SK-N-SH (cell line): ENCODE data around the gene SLC25A24. TPM values are rescaled to one million over a fixed set of nuclear protein-coding genes. Genes with fewer than 3 reads are reported as not detected.

Source experiments
- CTCF ChIA-PET: fragments of 300-600, 350-600 bp; formaldehyde crosslinking; extraction: SDS; loops from one replicate; lab custom pipeline; 2021; lab: Yijun Ruan, JAX
- POLR2A ChIA-PET: fragments of 350-600 bp; sonication (Branson Sonifier 250); formaldehyde crosslinking; extraction: SDS; loops from one replicate; lab custom pipeline; 2020; ENCODE audit warnings: antibody characterized with exemption, inconsistent platforms; lab: Yijun Ruan, JAX
- DNase-seq: peaks from one replicate; pipeline ENCODE4 v3.0.0; 2012
- H2AFZ ChIP-seq: fragments of 200-600 bp; sonication (generic); 2 replicates; pipeline ENCODE4 v1.8.1; 2016; ENCODE audit warnings: antibody characterized with exemption, mild to moderate bottlenecking, low read depth
- H3F3A ChIP-seq: fragments of 200-600 bp; sonication (generic); replicated peaks from 2 replicates; pipeline ENCODE3; 2016; ENCODE audit warnings: antibody characterized with exemption, mild to moderate bottlenecking; ENCODE audit not compliant: insufficient read depth
- H3K27ac ChIP-seq, 2 experiments: fragments of 200-500 bp in 1 of 2; fragments of 200-600 bp in 1 of 2; sonication (Bioruptor generic) in 1 of 2; sonication (generic), shearing (Covaris generic) in 1 of 2; 2 replicates each; pipeline versions ENCODE4 v1.5.1 to v1.6.1; 2014 to 2016; ENCODE audit warnings: low read depth in 2 of 2, inconsistent platforms in 1 of 2, low read length in 1 of 2, mild to moderate bottlenecking in 1 of 2, mixed read lengths in 1 of 2
- H3K27me3 ChIP-seq: fragments of 200-600 bp; sonication (generic), shearing (Covaris generic); 2 replicates; pipeline ENCODE4 v1.6.1; 2016; ENCODE audit warnings: mixed run types; ENCODE audit not compliant: insufficient read depth
- H3K36me3 ChIP-seq, 2 experiments: fragments of 200-500 bp in 1 of 2; fragments of 200-600 bp in 1 of 2; sonication (Bioruptor generic) in 1 of 2; sonication (generic) in 1 of 2; replicated peaks in 1 of 2; 2 replicates each; pipeline versions ENCODE3 to v1.5.1; 2014 to 2016; ENCODE audit warnings: low read length in 1 of 2, mild to moderate bottlenecking in 1 of 2; ENCODE audit not compliant: insufficient read depth in 2 of 2, control insufficient read depth in 1 of 2
- H3K4me1 ChIP-seq, 2 experiments: fragments of 200-500 bp in 1 of 2; fragments of 200-600 bp in 1 of 2; sonication (Bioruptor generic) in 1 of 2; sonication (generic), shearing (Covaris generic) in 1 of 2; 2 replicates each; pipeline versions ENCODE4 v1.5.1 to v1.6.1; 2014 to 2016; ENCODE audit warnings: low read depth in 1 of 2, low read length in 1 of 2, mixed run types in 1 of 2; ENCODE audit not compliant: insufficient read depth in 2 of 2, control insufficient read depth in 1 of 2
- H3K4me2 ChIP-seq: fragments of 200-600 bp; sonication (generic), shearing (Covaris generic); 2 replicates; pipeline ENCODE4 v1.6.1; 2017; ENCODE audit warnings: mixed run types
- H3K4me3 ChIP-seq, 2 experiments: fragments of 200-500 bp in 1 of 2; fragments of 200-600 bp in 1 of 2; sonication (Bioruptor generic) in 1 of 2; sonication (generic), shearing (Covaris generic) in 1 of 2; 2 replicates each; pipeline versions ENCODE4 v1.5.1 to v1.8.1; 2014 to 2016; ENCODE audit warnings: low read depth in 2 of 2, inconsistent platforms in 1 of 2, low read length in 1 of 2, mild to moderate bottlenecking in 1 of 2, mixed read lengths in 1 of 2, moderate library complexity in 1 of 2
- H3K79me2 ChIP-seq: fragments of 200-600 bp; sonication (generic); 2 replicates; pipeline ENCODE4 v1.8.1; 2017; ENCODE audit warnings: mild to moderate bottlenecking; ENCODE audit not compliant: insufficient read depth
- H3K9ac ChIP-seq: fragments of 200-600 bp; sonication (generic); 2 replicates; pipeline ENCODE4 v1.6.1; 2017; ENCODE audit warnings: mixed run types
- H3K9me2 ChIP-seq: fragments of 200-600 bp; sonication (generic); 2 replicates; pipeline ENCODE4 v1.6.1; 2017; ENCODE audit warnings: mixed run types
- H3K9me3 ChIP-seq: fragments of 200-600 bp; sonication (generic); 2 replicates; pipeline ENCODE4 v1.6.1; 2017; ENCODE audit warnings: mixed run types, mild to moderate bottlenecking, moderate library complexity
- H4K20me1 ChIP-seq: fragments of 200-600 bp; sonication (generic); 2 replicates; pipeline ENCODE4 v1.6.1; 2017; ENCODE audit warnings: mild to moderate bottlenecking, mixed run types; ENCODE audit not compliant: insufficient read depth
- ELF1 ChIP-seq: IDR thresholded peaks from 2 replicates; pipeline ENCODE4 v1.4.0; 2012
- EP300 ChIP-seq, 2 experiments: IDR thresholded peaks; 2 replicates each; pipeline versions ENCODE4 v1.4.0 to v1.6.1; 2012; ENCODE audit warnings: borderline replicate concordance in 1 of 2, low read depth in 1 of 2, low read length in 1 of 2
- FOXJ3 ChIP-seq: sonication (generic); formaldehyde crosslinking; IDR thresholded peaks from 2 replicates; pipeline ENCODE4 v1.5.1; 2020; ENCODE audit warnings: mild to moderate bottlenecking, missing genetic modification reagents
- FOXM1 ChIP-seq: IDR thresholded peaks from 2 replicates; pipeline ENCODE4 v1.4.0; 2012; ENCODE audit warnings: low read depth, mild to moderate bottlenecking
- JUND ChIP-seq: IDR thresholded peaks from 2 replicates; pipeline ENCODE4 v1.4.0; 2012
- MAX ChIP-seq: IDR thresholded peaks from 2 replicates; pipeline ENCODE4 v1.4.0; 2012; ENCODE audit warnings: low read depth
- MEF2A ChIP-seq: IDR thresholded peaks from 2 replicates; pipeline ENCODE4 v1.4.0; 2012; ENCODE audit warnings: low read depth, borderline replicate concordance
- RAD21 ChIP-seq: IDR thresholded peaks from 2 replicates; pipeline ENCODE4 v1.6.1; 2012; ENCODE audit warnings: mild to moderate bottlenecking, low read length
- REST ChIP-seq: IDR thresholded peaks from 2 replicates; pipeline ENCODE4 v1.6.1; 2012; ENCODE audit warnings: mild to moderate bottlenecking, low read depth, low read length, moderate library complexity
- RXRA ChIP-seq: IDR thresholded peaks from 2 replicates; pipeline ENCODE4 v1.4.0; 2012; ENCODE audit warnings: low read depth, mild to moderate bottlenecking, borderline replicate concordance
- SMC3 ChIP-seq: IDR thresholded peaks from 2 replicates; pipeline ENCODE4 v1.6.1; 2012; ENCODE audit warnings: low read depth, low read length, improper control_type of control experiment
- YY1 ChIP-seq: IDR thresholded peaks from 2 replicates; pipeline ENCODE4 v1.4.0; 2012; ENCODE audit warnings: low read depth, mild to moderate bottlenecking
- whole genome bisulfite sequencing: methylation state at CpG from one replicate; pipeline ENCODE4 v1.1.6; 2017; ENCODE audit warnings: low lambda C conversion rate; 5-methylcytosine and 5-hydroxymethylcytosine counted together
- polyA plus RNA-seq, 3 experiments: library from polyadenylated mRNA; depleted of rRNA; stranded (reverse); fragments of >200 nt; gene quantifications; 2 replicates each; pipeline ENCODE4 v1.2.3, GENCODE V29; 2012
- TF ChIP-seq, protein P1 (sequence below): fragments of 150-350 bp; IDR thresholded peaks from 2 replicates; pipeline ENCODE4 v1.6.1; 2017; ENCODE audit warnings: antibody characterized with exemption, low read length, low read depth, borderline replicate concordance

Gene SLC25A24
- polyA plus RNA-seq, 1 of the 3 experiments (the other 2 are of a cell fraction), result 11.3 TPM

DNA sequence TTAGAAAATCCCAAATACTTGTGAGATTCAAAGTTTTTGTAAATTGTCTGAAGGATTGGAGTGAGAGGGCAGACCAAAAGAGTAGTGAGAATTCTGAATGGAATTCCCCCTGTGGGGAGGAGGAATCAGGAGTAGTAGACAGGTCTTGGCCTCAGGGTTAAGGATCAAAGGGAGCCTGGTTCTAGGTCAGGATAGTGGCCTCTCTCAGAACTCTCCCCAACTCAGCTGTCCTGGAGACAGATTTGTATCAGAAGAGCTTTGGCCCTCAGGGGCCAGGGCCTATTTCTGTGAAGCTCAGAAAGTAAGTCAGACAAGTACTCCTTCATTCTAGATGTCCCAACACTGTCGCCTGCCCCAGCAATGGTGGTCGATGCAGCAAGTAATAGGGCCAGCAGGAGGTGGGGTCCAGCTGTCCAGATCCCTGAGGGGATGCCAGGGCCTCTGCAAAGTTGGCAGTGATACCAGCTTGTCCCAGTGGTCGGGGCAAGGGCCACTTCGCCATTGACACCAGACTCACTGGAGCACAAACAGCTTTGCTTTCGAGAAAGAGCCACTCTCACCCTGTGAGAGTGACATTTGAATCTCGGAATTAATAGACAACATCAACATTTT lies 115.2 kb downstream of the SLC25A24 start:
- DNase-seq, result no peak
- H3K9me2 ChIP-seq, result no peaks in the 10 kb centered on the region
- CTCF ChIA-PET, result interaction anchor here (0.8 to 2.1 kb wide), 2 partner anchors 296 to 303 kb away, joined by 3 to 4 read pairs; no protein-coding TSS in a partner anchor
- H3K36me3 ChIP-seq, result no peaks in the 10 kb centered on the region
- H3K27ac ChIP-seq, result no peak overlapping the region
- no peak overlapping the region for H3K9ac ChIP-seq
- no peaks in the 10 kb centered on the region for H3K27me3 ChIP-seq
- H3K4me3 ChIP-seq, result no peak overlapping the region
- no peaks in the 10 kb centered on the region for H3F3A ChIP-seq
- no peak overlapping the region for H3K4me2 ChIP-seq
- no CpG with 5 or more reads among the region's 6 CpGs for WGBS
- TF ChIP-seq FOXM1, result no peak
- TF ChIP-seq REST, result no peak
- no peak for TF ChIP-seq MEF2A
- TF ChIP-seq, protein P1, sequence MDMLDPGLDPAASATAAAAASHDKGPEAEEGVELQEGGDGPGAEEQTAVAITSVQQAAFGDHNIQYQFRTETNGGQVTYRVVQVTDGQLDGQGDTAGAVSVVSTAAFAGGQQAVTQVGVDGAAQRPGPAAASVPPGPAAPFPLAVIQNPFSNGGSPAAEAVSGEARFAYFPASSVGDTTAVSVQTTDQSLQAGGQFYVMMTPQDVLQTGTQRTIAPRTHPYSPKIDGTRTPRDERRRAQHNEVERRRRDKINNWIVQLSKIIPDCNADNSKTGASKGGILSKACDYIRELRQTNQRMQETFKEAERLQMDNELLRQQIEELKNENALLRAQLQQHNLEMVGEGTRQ, result no peak
- no peak for TF ChIP-seq ELF1
- no peak for TF ChIP-seq YY1
- TF ChIP-seq FOXJ3 (CRISPR knock-in tag), result no peak
- no peak for TF ChIP-seq JUND
- TF ChIP-seq MAX, result no peak
- TF ChIP-seq SMC3, result no peak
- TF ChIP-seq EP300 (IDR thresholded peaks at IDR 0.05; ENCODE audit: borderline replicate concordance in 1 of 2, low read depth in 1 of 2, low read length in 1 of 2), result no peak
- TF ChIP-seq RXRA, result no peak
- no peak for TF ChIP-seq RAD21
- no peaks in the 10 kb centered on the region; a peak in 1 of 4 replicates for H3K4me1 ChIP-seq
- H4K20me1 ChIP-seq, result no peaks in the 10 kb centered on the region
- POLR2A ChIA-PET, result no interaction called here
- H3K9me3 ChIP-seq, result no peaks in the 10 kb centered on the region
- no peaks in the 10 kb centered on the region for H3K79me2 ChIP-seq
- H2AFZ ChIP-seq, result no peak overlapping the region

Other genes starting within 250 kb of the SLC25A24 start
- gene VAV3, start 235.2 kb downstream of the SLC25A24 start, polyA plus RNA-seq (2012; rRNA removed), result 0.02 TPM in 1 of 2 replicates, not detected in the other
- gene NBPF4, start 43.7 kb upstream of the SLC25A24 start, polyA plus RNA-seq (2012; rRNA removed), result not detected in 2 replicates
- not detected in 2 replicates for gene NBPF6, start 250.0 kb upstream of the SLC25A24 start, polyA plus RNA-seq (2012; rRNA removed)